HG03565 (cell line): ENCODE results near the gene GOLGA3.
"Not testable (repeated sequence)": the region's sequence is repeated elsewhere in the genome, so short reads cannot be mapped to it uniquely, and the experiment has no call there.

ENCODE experiments used
- ATAC-seq: cut with Tn5 transposase; IDR thresholded peaks from one replicate; pipeline ENCODE4 v1.9.1; 2021; ENCODE audit warnings: mild to moderate bottlenecking, moderate library complexity; ENCODE audit not compliant: unreplicated experiment

The GOLGA3 gene

DNA sequence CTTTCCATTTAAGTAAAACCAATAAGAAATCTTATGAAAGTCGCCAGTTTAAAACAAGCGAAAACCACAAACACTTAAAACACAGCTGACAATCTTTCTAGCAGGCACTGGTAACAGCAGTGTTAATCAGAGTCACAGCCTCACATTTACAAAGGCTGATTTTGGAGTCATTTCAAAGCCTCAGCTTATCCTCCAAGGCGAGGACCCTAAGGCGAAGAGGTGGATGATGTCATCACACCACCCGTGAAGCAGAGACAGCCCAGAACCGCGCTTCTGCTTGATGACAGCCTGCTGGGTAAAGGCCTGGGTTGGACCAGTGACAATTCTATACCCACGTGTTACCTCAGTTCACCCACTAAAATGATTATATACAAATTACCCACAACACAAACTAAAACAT is 10.1 kb downstream of the GOLGA3 start:
- ATAC-seq = no peak

DNA sequence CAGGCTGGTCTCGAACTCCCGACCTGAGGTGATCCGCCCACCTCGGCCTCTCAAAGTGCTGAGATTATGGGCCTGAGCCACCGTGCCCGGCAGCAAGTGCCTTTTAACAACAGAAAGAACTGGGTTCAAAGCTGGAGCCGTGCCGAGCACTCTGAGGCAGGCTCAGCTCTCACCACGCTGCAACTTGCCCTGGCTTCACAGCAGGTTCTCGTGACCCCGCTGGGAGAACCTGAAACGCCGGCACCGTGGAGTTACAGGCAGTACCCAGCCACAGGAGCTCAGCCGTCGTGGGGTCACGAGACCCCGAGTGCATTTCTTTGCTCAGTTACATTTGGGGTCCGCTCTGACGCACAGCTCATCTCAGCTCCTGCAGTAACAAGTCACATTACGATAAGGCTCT is 14.4 kb downstream of the GOLGA3 start:
- no peak for ATAC-seq

DNA sequence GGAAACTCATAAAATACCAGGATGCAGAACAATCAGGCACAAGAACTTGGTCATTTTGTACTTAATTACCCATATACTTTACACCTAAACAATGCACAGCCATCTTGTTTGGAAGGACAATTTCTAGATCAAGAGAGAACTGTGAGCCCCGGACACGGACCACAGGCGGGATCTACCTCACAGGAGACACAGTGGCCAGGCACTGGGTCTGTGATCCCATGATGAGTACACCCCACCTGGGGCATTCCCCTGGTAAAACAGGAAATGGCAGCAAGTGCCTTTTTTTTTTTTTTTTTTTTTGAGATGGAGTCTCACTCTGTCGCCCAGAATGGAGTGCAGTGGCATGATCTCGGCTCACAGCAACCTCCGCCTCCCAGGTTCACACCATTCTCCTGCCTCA is 15.2 kb downstream of the GOLGA3 start:
- no peak for ATAC-seq

DNA sequence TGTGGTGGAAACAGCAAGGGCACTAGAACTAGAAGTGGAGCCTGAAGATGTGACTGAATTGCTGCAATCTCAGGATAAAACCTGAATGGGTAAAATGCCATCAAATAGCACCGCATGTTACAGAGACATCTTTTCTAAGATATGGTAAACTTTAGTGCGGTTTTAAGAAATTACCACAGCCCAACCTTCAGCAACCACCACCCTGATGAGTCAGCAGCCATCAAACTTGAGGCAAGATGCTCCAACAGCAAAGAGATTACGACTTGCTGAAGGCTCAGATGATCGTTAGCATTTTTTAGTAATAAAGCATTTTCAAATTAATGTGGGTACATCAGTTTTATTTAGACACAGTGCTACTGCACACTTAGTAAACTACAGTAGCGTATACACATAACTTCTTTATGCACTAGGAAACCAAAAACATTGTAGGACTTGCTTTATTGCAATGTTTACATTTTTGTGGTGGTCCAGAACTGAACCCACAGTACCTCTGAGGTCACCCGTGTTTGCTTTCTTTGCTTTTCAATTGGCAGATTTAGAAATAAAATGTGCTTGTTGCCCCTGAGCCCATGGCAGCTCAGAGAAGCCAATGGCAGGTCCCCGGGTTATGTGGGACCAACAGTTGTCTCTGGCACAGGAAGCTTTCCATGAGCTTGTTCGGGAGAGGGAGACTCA is 15.9 kb downstream of the GOLGA3 start:
- ATAC-seq = no peak

DNA sequence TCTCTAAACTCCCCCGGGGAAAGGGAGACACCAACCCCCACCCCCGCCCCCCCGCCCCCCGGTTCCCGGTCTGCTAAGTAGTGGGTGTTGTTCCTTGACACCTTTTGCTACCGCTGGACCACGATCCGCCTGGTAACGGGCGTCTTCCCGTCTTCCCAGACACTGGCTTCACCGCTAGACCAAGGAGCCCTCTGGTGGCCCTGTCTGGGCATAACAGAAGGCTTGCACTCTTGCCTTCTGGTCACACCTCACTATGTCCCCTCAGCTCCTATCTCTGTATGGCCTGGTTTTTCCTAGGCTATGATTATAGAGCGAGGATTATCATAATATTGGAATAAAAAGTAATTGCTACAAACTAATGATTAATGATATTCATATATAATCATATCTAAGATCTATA is 19.3 kb downstream of the GOLGA3 start:
- not testable (repeated sequence) for ATAC-seq

DNA sequence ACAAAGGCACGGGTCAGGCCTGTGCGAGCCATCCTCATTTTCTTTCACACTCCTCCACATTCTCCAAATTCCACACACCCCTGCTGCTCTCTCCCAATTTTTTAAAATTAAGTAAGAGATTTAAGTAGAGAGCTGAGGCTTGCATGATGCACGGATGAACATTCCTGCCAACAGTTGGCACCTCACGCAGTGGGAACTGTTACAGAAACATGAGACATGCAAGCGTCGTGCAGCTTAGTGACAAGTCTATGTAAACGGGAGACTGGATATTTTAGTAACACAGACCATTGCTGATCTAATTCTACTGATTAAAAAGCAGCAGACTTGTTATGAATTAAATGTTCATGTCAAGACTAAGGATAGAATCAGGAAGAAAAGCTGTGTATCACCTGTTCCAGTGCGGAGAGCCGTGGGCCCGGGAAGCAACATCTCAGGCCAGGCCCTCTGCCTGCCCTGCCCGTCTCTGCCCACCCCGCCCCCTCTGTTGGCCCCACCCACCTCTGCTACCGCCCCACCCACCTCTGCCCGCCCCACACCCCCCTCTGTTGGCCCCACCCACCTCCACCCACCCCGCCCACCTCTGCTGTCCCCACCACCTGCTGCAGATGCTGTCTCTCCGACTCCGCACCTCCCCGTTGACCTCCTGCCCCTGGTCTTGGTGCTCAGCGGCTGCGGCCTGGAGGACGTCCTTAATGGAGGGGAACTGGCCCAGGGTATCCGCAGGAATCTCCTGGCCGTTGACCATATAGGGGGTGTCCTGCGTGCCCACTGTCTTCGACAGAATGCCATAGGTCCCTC is 21.2 kb downstream of the GOLGA3 start:
- ATAC-seq = no peak

DNA sequence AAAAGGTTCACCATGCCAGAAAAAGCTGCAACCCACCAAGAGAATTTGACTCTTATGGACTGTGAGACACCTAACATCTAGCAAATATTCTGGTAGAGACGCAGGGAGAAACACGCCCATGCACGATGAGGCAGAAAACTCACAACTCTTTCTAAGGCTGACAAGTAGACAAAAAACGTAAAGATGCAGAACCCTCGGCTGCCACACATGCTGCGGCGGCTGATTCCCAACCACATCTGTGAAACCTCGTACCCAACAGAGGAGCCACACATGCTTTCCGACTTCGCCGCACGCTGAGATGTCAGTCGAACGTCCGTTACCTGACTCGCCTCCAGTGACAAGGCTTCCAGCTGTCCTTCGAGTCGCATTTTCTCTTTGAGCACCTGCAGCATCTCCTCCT is 21.8 kb downstream of the GOLGA3 start:
- no peak for ATAC-seq

DNA sequence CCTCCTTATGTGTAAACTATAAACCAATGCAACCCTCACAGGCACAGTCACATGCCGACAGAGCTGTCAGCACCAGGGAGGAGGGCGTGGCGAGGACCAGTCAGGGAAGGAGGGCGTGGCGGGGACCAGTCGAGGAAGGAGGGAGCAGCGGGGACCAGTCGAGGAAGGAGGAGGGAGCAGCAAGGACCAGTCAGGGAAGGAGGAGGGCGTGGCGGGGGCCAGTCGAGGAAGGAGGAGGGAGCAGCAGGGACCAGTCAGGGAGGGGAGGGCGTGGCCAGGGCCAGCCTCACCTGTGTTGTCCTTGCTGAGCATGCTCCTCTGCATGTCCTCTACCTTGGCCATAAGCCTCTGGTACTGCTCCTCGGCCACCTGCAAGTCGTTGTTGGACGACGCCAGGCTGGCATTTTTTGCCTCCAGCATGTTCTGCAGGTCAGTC is 24.2 kb downstream of the GOLGA3 start:
- ATAC-seq = no peak

DNA sequence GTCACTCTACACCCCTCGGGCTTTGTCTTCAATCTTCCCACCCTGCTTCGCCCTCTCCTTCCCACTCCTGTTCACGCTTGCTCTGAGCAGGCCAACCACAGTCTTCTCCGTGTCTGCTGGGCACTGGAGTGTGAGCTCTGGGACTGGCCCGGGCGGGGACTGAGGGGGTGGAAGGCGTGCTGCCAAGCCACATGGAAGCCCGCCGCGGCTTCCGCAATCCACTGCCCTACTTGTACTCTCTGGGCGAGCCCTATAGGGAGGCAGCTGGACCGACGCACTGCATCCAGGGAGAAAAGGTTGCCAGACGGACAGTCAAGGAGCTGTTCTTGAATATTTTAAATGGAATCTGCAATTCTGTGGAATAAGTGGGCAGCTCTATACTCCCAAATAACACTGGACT is 24.8 kb downstream of the GOLGA3 start:
- no peak for ATAC-seq

DNA sequence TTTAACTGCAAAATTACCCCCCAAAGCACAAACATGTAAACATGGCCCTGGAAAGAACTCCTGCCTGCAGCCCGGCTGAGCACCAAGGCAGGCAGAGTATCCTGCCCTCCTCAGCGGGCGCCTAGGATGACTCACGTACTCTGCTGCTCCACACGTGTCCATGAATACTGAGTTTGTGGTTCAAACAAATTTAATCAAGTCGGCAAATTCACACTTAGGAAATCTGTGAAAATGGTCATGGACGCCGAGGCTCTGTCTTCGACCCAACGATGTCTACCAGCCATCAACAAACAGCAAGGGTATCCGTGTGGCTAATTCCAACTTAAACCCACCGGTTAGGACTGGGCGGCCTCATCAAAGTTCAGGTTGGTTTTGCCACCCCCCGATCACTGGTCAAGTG is 25.5 kb downstream of the GOLGA3 start:
- no peak for ATAC-seq

DNA sequence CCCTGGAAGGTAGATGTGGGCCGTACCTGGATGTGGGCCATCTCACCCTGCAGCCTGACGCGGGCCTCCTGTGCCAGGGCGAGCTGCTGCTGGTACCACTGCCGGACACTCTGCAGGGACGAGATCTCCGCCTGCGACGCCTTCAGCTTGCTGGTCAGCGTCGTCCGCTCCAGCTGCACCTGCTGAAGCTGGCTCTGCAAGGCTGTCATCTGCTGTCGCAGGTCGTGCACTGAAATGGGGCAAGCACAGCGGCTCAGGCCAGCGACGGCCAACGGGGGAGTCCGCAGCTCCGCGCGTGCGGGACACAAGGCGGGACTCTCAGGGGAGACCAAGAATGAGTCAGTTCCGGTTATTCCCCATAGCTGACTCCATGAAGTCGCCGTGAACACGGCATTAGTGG is 26.9 kb downstream of the GOLGA3 start:
- ATAC-seq = no peak

DNA sequence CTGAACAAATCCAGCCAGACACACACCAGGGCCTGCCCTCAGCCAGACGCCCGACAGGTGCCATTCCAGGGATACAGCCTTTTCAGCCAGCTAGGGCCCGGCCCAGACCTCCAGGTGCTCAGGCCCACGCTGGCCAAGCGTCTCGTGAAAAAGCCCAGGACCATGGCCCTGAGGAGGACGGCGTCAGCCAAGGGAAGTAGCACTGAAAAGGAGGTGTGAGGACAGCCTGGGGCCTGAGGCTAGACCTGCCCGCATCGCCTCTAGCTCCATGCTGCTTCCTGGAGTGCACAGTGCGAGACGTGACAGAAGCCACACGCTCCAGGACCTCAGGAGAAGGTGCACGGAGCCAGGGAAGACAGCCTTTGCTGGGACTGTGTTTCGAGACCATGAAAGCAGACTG is 29.8 kb downstream of the GOLGA3 start:
- no peak for ATAC-seq

DNA sequence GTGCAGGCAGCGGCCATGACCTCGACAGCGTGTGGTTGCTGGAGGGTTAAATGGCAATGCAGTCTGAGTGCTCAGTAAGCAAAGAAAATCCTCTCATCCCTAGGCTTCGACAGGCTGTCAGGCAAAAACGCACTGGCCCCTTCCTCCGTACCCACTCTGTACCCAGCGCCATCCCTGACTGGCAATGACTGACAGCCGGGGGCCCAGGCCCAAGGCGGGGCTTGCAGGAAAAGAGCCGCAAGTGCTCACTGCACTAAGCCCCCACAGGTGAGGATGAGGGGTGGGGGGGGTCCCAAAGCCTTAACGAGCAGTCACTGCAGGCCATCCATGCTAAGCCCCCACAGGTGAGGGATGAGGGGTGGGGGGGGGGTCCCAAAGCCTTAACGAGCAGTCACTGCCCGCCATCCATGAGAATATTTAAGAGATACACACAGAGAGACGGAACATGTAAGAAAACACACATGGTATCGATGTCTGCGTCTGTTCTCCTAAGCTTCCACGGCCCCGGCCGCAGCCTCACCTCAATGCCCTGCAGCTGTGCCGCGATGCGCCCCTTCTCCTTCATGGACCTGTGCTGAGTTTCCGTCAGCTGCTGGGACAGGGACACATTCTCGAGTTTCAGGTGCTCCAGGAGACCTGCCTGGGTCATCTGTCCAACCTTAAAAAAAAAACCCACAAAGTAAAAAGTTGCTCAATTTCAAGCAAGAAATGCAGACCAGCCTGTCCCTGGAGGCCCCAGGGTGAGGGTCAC is 30.7 kb downstream of the GOLGA3 start:
- no peak for ATAC-seq

DNA sequence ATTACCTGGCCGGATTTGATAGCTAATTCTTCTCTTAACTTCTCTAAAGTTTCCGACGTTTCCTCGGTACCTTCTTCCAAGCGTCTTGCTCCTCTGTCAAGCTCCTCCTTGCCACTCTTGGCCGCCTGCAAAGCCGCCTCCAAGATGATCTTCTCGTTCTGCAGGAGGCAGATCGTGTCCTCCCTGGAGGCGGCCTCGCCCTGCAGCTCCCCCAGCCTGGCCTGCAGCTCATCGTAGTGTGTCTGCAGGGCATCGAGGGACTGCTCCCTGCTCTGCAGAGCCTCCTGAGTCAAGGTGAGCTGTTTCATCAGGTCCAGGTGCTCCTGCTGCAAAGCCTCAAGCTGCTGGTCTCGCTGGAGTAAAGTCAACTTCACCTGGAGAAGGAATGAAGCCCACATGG is 32.8 kb downstream of the GOLGA3 start:
- ATAC-seq = no peak

DNA sequence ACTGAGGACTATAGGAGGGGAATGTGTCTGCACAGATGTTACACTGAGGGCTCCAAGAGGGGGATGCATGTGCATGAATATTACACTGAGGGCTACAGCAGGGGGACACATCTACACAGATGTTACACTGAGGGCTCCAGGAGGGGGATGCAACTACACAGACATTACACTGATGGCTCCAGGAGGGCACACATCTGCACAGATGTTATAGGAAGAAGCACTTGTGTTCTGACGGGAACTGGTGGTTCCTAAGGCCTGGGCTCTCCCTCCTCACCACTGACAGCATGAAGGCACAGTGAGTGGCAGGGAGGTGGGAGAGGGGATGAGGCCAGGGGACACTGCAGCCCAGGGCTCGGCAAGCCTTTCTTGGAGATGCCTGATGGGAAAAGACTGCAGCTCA is 36.7 kb downstream of the GOLGA3 start:
- ATAC-seq = not testable (repeated sequence)

DNA sequence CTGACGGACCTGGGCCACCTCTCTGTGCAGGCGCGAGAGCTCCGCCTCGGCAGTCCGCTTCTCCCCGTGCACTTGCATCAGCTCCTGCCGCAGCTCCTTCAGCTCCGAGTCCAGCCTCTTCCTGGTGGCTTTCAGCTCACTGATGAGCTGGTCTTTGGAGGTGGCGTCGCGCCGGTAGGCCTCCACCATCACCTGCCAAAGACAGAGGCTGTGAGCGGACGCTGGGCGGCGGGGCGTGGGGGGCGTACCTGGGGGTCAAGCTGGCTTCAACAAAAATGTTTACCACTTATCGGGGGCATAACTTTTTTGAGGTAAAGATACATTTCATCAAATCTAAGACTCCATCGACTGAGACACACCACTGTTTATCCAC is 39.6 kb downstream of the GOLGA3 start:
- no peak for ATAC-seq

DNA sequence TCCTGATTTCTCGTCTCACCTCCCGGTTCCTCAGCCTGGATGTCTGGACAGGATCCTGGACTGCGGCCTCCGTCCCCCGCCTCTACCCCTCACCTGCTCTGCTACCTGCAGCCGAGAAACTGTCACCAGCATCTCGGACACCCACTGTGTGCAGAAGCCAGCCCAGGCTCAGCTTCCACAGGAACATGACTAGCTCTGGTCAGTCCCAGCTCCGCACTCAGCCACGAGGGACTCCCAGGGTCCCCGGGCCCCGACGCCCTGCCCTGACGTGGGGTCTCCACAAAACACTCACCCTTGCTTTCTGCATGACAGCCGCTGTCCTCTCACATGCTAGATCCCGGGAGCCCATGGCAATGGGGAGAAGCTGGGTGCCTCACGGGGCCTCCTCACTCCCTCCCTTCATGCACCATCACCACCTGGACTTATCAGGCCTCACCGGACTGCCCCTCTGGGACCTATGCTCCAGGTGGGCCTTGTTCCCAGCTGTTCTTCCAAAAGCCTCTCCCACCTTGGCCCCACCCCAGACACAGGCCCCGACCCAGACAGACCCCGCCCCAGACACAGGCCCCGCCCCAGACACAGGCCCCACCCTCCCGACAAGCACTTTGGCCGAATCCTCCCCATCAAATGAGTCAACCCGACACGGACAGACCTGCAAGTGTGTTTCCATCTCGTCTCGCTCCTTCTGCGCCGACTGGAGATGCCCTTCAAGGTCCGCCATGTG is 40.1 kb downstream of the GOLGA3 start:
- ATAC-seq = no peak

DNA sequence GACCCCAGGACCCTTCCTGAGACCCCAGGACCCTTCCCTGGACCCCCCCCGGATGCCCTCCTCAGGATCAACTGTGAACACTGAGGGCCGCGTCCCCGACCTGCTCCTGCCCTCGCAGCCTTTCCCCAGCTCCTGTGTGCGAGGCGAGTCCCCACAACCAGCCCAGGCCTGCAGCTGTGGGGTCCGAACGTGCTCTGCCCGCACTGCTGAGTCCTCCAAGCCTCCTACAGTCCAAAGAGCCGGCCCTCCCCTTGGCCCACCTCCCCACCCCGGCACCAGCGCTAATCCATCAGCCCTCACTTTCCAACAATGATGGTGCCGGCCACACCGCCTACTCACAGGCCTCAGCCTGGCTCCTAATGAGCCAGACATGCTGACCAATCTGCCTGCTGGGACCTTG is 40.8 kb downstream of the GOLGA3 start:
- ATAC-seq = no peak

DNA sequence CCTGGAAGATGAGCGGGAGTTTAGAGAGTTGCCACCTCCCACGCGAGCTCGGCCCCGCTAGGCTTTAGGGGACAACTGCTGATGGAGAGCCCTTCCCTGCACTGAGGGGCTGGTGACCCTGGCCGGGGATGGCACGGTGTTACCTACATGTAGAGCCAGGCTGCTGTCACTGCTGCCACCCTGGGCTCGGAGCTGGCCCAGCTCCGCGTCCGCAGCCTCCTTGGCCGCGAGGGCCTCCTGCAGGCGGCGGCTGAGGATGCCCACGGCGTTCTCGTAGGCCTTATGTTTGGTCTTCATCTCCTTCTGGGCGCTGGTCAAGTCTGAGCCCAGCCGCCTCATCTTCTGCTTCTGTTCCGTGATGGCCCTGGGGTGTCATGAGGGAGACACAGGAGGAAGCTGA is 42.5 kb downstream of the GOLGA3 start:
- ATAC-seq = no peak

DNA sequence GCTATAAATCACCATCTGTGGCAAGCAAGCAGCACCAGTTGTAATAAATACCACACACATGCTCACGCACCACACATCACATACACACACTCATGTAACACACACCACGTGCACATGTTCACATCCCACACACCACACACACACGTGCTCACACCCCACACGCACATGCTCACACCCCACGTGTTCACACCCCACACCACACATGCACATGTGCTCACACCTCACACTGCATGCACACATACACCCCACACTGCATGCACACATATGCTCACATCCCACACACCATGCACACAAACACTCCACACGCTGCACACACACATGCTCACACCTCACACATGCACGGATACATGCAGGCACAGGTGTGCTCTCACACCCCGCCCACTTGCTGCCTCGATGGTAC is 44.1 kb downstream of the GOLGA3 start:
- ATAC-seq = no peak

DNA sequence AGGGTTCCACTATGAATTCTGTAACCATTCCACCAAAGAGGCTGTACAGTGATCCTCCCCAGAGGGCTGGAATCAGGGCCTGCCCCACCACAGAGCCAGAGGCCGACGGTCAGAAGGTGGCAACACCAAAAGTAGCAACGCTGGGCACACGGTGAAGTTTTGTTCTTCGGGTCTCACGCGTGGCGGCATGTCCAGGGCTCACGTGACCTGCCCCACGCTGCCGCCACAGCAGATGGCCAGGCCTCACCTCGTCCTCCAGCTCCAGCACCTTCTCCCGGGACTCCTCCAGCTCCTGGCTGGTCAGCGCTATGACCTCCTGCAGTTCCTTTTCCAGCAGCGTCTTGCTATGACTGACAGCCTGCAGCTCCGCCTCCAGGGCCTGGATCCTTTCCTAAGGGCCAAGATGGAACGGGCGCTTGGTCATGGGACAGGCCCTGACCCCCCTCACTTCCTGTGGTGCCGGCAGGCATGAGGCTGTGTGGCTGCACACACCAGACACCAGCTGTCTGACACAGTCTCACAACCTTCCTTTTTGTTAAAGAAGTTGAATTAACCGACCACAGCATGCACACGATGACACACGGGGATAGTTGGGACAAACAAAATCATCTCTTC is 44.6 kb downstream of the GOLGA3 start:
- no peak for ATAC-seq
